ENCODE measurements around the gene ASCL5.

The ASCL5 gene

GRCh38 chr1:201110616-201111015, 16.4 kb downstream of the ASCL5 start:
- no peak for FAIRE-seq

GRCh38 chr1:201110138-201110537, 16.8 kb downstream of the ASCL5 start:
- FAIRE-seq, result no peak

GRCh38 chr1:201109651-201110050, 17.3 kb downstream of the ASCL5 start:
- no peak for FAIRE-seq

- FAIRE-seq, result no peak
Observed at GRCh38 chr1:201108614-201109013, 18.4 kb downstream of the ASCL5 start.

GRCh38 chr1:201105688-201106087, 21.3 kb downstream of the ASCL5 start:
- no peak for FAIRE-seq

- FAIRE-seq, result no peak
Observed at GRCh38 chr1:201104141-201104540, 22.8 kb downstream of the ASCL5 start.

GRCh38 chr1:201103666-201104065, 23.3 kb downstream of the ASCL5 start:
- no peak for FAIRE-seq

- no peak for FAIRE-seq
Observed at GRCh38 chr1:201100169-201100930, 26.6 kb downstream of the ASCL5 start.

- FAIRE-seq, result no peak
Observed at GRCh38 chr1:201098992-201099677, 27.8 kb downstream of the ASCL5 start.

GRCh38 chr1:201096977-201097856, 29.8 kb downstream of the ASCL5 start:
- no peak for FAIRE-seq

- no peak for FAIRE-seq
Observed at GRCh38 chr1:201096041-201096461, 30.9 kb downstream of the ASCL5 start.

GRCh38 chr1:201095581-201095980, 31.4 kb downstream of the ASCL5 start:
- FAIRE-seq, result no peak

GRCh38 chr1:201094832-201095231, 32.2 kb downstream of the ASCL5 start:
- no peak for FAIRE-seq

GRCh38 chr1:201093962-201094361, 33.0 kb downstream of the ASCL5 start:
- no peak for FAIRE-seq

GRCh38 chr1:201093561-201093960, 33.4 kb downstream of the ASCL5 start:
- FAIRE-seq, result no peak

- FAIRE-seq, result no peak
Observed at GRCh38 chr1:201092738-201093137, 34.2 kb downstream of the ASCL5 start.

- FAIRE-seq, result no peak
Observed at GRCh38 chr1:201091256-201091655, 35.7 kb downstream of the ASCL5 start.

GRCh38 chr1:201090541-201090940, 36.4 kb downstream of the ASCL5 start:
- no peak for FAIRE-seq

GRCh38 chr1:201089596-201089995, 37.4 kb downstream of the ASCL5 start:
- FAIRE-seq, result no peak

GRCh38 chr1:201088901-201089525, 38.0 kb downstream of the ASCL5 start:
- FAIRE-seq, result no peak

- no peak for FAIRE-seq
Observed at GRCh38 chr1:201088395-201088794, 38.6 kb downstream of the ASCL5 start.

- FAIRE-seq, result no peak
Observed at GRCh38 chr1:201085902-201086735, 40.9 kb downstream of the ASCL5 start.
